Subcutaneous abdominal adipose tissue (tissue), 5 donors: Measurements from ENCODE around the gene IL17C.
A peak's percentile ranks its signal among the peaks of the same experiment; 100 is the strongest.

Source experiments
- H3K27ac ChIP-seq: one replicate; pipeline ENCODE4 v1.7.0; 2013; ENCODE audit warnings: low read depth, mild to moderate bottlenecking, inconsistent platforms, low read length, moderate library complexity
- H3K27me3 ChIP-seq, 5 donors: one replicate each; pipeline ENCODE4 v1.7.0; 2013; ENCODE audit warnings: low read length in 5 of 5, inconsistent platforms in 1 of 5; ENCODE audit not compliant: control insufficient read depth in 5 of 5, insufficient read depth in 4 of 5
- H3K36me3 ChIP-seq, 5 donors: one replicate each; pipeline ENCODE4 v1.7.0; 2013; ENCODE audit warnings: low read length in 5 of 5; ENCODE audit not compliant: control insufficient read depth in 5 of 5, insufficient read depth in 5 of 5
- H3K4me1 ChIP-seq, 5 donors: one replicate each; pipeline ENCODE4 v1.7.0; 2013; ENCODE audit warnings: low read length in 5 of 5, mild to moderate bottlenecking in 3 of 5, moderate library complexity in 1 of 5; ENCODE audit not compliant: control insufficient read depth in 5 of 5, insufficient read depth in 5 of 5
- H3K4me3 ChIP-seq, 5 donors: one replicate each; pipeline ENCODE4 v1.7.0; 2013; ENCODE audit warnings: low read length in 5 of 5, low read depth in 1 of 5
- H3K9ac ChIP-seq, 5 donors: one replicate each; pipeline ENCODE4 v1.7.0; 2013; ENCODE audit warnings: low read length in 5 of 5, mild to moderate bottlenecking in 4 of 5, moderate library complexity in 3 of 5
- H3K9me3 ChIP-seq, 5 donors: one replicate each; pipeline ENCODE4 v1.7.0; 2013; ENCODE audit warnings: low read length in 5 of 5; ENCODE audit not compliant: control insufficient read depth in 5 of 5
- donor health status: healthy.
- donor health status: healthy.
- donor health status: healthy.
- donor health status: healthy.
- donor health status: healthy.

IL17C gene

GRCh38 chr16:88597856-88598491, 40.4 kb upstream of the IL17C start:
- Histone ChIP-seq H3K4me1 (peaks cover 2 to 29% (median 15%) of the 10 kb centered on the region in 5 donors), H3K36me3 (peaks cover 0 to 61% (median 54%) of the 10 kb centered on the region in 5 donors)

DNA sequence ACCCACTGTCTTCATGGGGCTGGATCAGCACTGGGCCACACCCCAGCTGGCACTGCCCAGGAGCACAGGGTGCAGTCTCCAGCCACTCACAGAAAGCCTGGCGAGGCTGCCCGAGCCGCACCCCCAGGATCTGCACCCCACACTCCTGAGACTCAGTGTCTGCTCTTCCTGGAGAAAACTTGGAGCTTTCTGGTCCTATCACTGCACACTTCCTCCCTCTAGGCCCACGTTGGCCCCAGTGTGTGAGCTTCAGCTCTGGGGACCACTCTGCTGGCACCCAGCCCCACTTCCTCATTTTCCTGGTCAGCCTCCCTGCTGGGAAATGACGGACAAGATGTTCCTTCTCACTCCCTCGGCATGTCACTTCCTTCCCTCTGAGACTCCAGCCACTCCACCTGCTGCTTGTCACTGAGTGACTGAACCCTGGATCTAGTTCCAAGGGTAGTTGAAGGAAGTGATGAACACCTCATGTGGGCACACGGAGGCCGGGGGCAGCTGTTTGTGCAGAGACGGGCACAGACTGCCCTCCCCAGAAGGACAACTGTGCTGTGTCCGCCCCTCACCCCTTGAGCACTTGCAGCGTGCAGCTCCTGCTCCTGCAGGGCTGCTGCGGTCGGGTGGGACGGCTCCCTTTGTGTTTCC, 39.2 kb upstream of the IL17C start:
- peaks cover 0 to 51% (median 44%) of the 10 kb centered on the region in 5 donors for H3K36me3 ChIP-seq
- peak overlapping the region; percentile 37 for H3K27ac ChIP-seq
- H3K4me3 ChIP-seq: no peak overlapping the region
- H3K4me1 ChIP-seq: peaks cover 2 to 29% (median 15%) of the 10 kb centered on the region in 5 donors
- no peaks in the 10 kb centered on the region for H3K9me3 ChIP-seq
- no peaks in the 10 kb centered on the region for H3K27me3 ChIP-seq
- no peak overlapping the region for H3K9ac ChIP-seq

More at GRCh38 chr16:88597856-88598491, 40.4 kb upstream of the IL17C start:
- no peaks in the 10 kb centered on the region for H3K9me3 ChIP-seq
- no peak overlapping the region for H3K9ac ChIP-seq
- H3K27ac ChIP-seq: peak overlapping the region; percentile 37
- no peak overlapping the region for H3K4me3 ChIP-seq
- H3K27me3 ChIP-seq: no peaks in the 10 kb centered on the region

DNA sequence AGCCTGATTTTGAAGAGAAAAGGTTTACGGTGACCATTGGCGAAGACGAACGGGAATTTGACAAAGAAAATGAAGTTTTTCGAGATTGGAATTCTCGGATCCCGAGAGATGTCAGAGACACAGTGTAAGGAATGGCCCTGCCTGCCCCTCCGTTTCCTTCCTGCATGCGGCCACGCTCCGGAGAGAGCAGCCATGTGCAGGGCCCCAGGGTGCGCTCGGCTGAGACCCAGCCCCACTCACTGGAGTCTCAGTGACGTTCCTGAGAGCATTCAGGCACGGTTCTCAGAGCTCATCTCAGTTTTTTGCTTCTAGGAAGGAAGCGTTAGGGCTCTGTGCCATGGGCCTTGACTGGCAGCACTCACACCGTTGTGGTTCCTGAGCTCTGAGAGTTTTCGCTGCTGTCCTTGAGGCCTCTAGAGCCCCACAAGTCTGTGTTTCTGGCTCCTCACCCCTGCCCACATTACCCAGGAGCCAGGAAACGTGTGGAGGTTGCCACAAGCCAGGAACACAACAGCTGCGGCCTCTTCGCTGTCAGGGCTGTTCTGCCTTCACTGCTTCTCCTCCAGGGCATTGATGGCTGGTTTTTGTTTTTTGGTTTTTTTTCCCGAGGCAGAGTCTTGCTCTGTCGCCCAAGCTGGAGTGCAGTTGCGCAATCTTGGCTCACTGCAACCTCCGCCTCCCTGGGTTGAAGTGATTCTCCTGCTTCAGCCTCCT, 38.4 kb upstream of the IL17C start:
- no peak overlapping the region for H3K4me3 ChIP-seq
- peaks cover 0 to 54% (median 44%) of the 10 kb centered on the region in 5 donors for H3K36me3 ChIP-seq
- H3K27me3 ChIP-seq: no peaks in the 10 kb centered on the region

GRCh38 chr16:88600539-88600896, 37.9 kb upstream of the IL17C start:
- Histone ChIP-seq H3K36me3 (peaks cover 0 to 58% (median 48%) of the 10 kb centered on the region in 5 donors), H3K9ac (no peak overlapping the region), H3K4me1 (peaks cover 2 to 27% (median 15%) of the 10 kb centered on the region in 5 donors), H3K27ac (no peak overlapping the region), H3K9me3 (no peaks in the 10 kb centered on the region), H3K27me3 (no peaks in the 10 kb centered on the region), H3K4me3 (no peak overlapping the region)

More for the DNA sequence above, 38.4 kb upstream of the IL17C start:
- Histone ChIP-seq H3K9me3 (no peaks in the 10 kb centered on the region), H3K4me1 (peaks cover 2 to 27% (median 15%) of the 10 kb centered on the region in 5 donors), H3K27ac (peak overlapping the region; percentile 37), H3K9ac (peak overlapping the region in 1 of 5 donors; percentile 21)

GRCh38 chr16:88601313-88602036, 36.9 kb upstream of the IL17C start:
- peaks cover 0 to 64% (median 57%) of the 10 kb centered on the region in 5 donors for H3K36me3 ChIP-seq
- no peaks in the 10 kb centered on the region for H3K9me3 ChIP-seq
- no peak overlapping the region for H3K9ac ChIP-seq
- H3K4me3 ChIP-seq: no peak overlapping the region
- peaks cover 2 to 27% (median 15%) of the 10 kb centered on the region in 5 donors for H3K4me1 ChIP-seq
- no peak overlapping the region for H3K27ac ChIP-seq
- no peaks in the 10 kb centered on the region for H3K27me3 ChIP-seq

DNA sequence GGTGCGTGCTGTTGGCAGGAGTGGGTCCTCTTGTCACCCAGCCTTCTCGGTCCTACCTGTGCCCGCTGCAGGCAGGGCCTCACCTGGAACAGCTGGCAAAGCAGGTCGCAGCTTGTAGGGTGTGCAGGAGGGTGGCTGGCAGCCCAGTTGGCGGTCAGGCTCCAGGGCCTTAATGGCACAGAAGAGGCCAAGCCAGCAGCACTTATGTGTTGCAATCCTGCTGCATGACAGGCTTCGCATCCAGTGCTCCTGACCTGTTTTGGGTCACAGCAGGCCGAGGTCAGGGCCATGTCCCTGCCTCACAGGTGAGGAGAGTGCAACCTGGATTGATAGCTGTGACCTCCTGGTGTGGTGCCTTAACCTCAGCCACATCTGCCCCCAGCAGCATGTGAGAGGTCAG, 36.3 kb upstream of the IL17C start:
- Histone ChIP-seq H3K9ac (no peak overlapping the region), H3K9me3 (no peaks in the 10 kb centered on the region), H3K36me3 (peaks cover 0 to 70% (median 63%) of the 10 kb centered on the region in 5 donors)

DNA sequence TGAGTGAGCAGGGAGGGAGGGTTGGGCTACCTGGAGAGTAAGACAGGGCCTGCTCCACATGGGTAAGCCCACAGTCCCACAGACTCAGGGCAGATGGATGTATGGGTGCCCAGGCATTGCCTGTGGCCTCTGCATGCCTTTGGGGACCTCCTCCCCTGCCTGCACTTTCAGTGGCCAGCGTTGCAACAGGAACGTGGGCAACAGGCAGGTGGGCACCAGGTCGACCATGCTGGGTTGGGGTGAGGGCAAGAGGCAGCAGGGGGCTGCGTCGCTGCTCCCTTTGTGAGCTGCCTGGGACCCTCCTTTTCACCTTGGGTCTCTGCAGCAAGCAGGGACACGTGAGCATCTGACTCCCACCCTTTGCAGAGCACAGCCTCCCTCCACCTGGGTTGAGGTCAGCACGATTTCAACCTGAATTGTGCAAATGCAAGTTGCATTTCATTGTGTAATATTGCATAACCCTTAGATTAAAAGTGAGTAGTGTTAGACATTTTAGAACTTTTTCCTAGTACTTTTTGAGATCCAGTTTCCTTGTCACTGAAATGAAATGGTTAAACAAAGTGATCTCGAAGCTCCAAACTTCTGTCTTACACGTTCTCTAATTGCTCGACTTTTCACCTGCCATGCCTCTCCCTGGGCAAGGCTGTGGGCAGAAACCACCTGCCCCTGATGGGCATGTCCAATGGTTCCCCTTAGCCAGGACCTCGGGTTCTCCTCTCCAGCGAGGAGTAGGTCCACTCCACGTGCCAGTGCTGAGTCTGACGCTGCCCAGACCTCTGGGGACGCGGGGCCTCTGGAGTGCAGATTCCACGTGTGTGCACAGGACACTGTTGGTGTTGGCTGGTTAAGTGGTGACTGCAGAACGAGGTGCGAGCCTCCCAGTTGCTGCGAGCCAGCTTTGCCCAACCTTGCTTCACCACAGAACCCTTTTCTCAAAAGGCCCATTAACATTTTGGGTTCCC, 32.9 kb upstream of the IL17C start:
- Histone ChIP-seq H3K9ac (no peak overlapping the region), H3K27ac (no peak overlapping the region), H3K4me1 (peaks cover 0 to 3% (median 0%) of the 10 kb centered on the region in 5 donors), H3K9me3 (no peaks in the 10 kb centered on the region), H3K27me3 (no peaks in the 10 kb centered on the region), H3K36me3 (peaks cover 3 to 74% (median 67%) of the 10 kb centered on the region in 5 donors), H3K4me3 (no peak overlapping the region)

More for the DNA sequence above, 36.3 kb upstream of the IL17C start:
- Histone ChIP-seq H3K27ac (no peak overlapping the region), H3K27me3 (no peaks in the 10 kb centered on the region), H3K4me3 (no peak overlapping the region), H3K4me1 (peaks cover 2 to 27% (median 15%) of the 10 kb centered on the region in 5 donors)

DNA sequence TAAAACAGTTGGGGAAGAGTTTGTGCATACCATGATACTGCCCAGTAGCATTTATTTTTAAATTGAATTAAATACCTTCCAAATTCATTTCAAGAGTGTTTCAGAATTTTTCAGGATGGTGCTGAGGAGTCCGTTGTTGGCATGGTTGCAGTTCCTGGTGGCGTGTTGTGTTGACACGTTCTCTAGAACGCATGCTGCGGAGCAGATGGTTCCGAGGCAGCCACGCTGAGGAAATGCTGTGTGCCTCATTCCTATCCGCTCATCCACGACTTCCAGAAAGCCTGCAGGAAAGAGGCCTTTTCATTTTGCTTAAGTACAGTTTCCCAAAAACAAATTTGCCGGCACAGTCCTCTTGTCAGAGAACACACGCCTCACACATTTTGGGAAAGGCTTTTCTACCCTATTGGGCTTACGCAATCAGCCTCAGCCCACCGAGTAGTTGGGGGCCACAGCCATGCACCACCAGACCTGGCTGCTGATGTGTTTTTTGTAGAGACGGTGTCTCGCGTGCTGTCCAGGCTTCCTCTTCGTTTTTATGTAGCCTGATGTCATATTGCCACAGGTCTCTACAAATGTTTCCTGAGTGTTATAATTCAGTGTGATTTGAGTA, 32.1 kb upstream of the IL17C start:
- Histone ChIP-seq H3K36me3 (peaks cover 3 to 74% (median 67%) of the 10 kb centered on the region in 5 donors), H3K9me3 (no peaks in the 10 kb centered on the region), H3K4me1 (no peaks in the 10 kb centered on the region), H3K27ac (no peak overlapping the region), H3K27me3 (no peaks in the 10 kb centered on the region), H3K9ac (no peak overlapping the region), H3K4me3 (no peak overlapping the region)

DNA sequence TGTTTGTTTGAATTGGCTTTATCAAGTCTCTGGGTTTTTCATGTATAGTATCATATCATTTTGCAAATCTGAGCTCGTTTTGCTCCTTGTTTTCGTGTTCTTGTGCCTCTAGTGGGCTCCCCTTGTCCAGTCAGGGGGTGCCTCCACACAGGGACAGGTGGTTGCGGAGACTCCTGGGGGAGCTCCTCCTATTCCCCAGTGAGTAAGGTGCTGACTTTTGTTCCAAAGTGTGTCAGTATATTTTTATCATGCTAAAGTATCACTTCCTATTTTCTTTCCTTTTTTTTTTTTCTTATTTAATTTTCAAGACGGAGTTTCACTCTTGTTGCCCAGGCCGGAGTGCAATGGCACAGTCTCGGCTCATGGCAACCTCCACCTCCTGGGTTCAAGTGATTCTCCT, 30.3 kb upstream of the IL17C start:
- no peaks in the 10 kb centered on the region for H3K9me3 ChIP-seq
- H3K4me3 ChIP-seq: no peak overlapping the region
- no peak overlapping the region for H3K27ac ChIP-seq
- H3K4me1 ChIP-seq: no peaks in the 10 kb centered on the region
- no peaks in the 10 kb centered on the region for H3K27me3 ChIP-seq
- H3K36me3 ChIP-seq: peaks cover 3 to 75% (median 66%) of the 10 kb centered on the region in 5 donors
- no peak overlapping the region for H3K9ac ChIP-seq
